Large intestine (tissue), 3 donors: Measurements from ENCODE around the gene MS4A10. TPM values are rescaled to one million over a fixed set of nuclear protein-coding genes. Genes with fewer than 3 reads are reported as not detected.

Experiments
- DNase-seq, 2 donors: peaks; one replicate each; pipeline versions ENCODE4 v3.0.0 to v3.0.0-alpha.2; 2013
- H3K27ac ChIP-seq: one replicate; pipeline ENCODE4 v1.5.1; 2013; ENCODE audit warnings: low read length
- H3K27me3 ChIP-seq: 2 replicates; pipeline ENCODE4 v1.6.1; 2013; ENCODE audit warnings: low read length; ENCODE audit not compliant: control insufficient read depth, insufficient read depth
- H3K36me3 ChIP-seq: 2 replicates; pipeline ENCODE4 v1.6.1; 2013; ENCODE audit warnings: low read length; ENCODE audit not compliant: control insufficient read depth, insufficient read depth
- H3K4me1 ChIP-seq: one replicate; pipeline ENCODE4 v1.6.1; 2013; ENCODE audit warnings: low read length; ENCODE audit not compliant: control insufficient read depth, insufficient read depth
- H3K4me3 ChIP-seq: one replicate; pipeline ENCODE4 v1.5.1; 2013; ENCODE audit warnings: low read length
- H3K9me3 ChIP-seq: one replicate; pipeline ENCODE4 v1.6.1; 2013; ENCODE audit warnings: mild to moderate bottlenecking, low read depth, low read length, moderate library complexity; ENCODE audit not compliant: control insufficient read depth
- WGBS: methylation state at CpG from one replicate; pipeline ENCODE4 v1.1.5; 2013; ENCODE audit warnings: low lambda C conversion rate; ENCODE audit not compliant: insufficient coverage; 5-methylcytosine and 5-hydroxymethylcytosine counted together
- polyA plus RNA-seq: library from polyadenylated mRNA; unstranded; fragments of 120-200 nt; gene quantifications from one replicate; pipeline ENCODE4 v1.2.1, GENCODE V29; 2013

Gene MS4A10
- polyA plus RNA-seq, 1 donor, result 0.48 TPM

DNA sequence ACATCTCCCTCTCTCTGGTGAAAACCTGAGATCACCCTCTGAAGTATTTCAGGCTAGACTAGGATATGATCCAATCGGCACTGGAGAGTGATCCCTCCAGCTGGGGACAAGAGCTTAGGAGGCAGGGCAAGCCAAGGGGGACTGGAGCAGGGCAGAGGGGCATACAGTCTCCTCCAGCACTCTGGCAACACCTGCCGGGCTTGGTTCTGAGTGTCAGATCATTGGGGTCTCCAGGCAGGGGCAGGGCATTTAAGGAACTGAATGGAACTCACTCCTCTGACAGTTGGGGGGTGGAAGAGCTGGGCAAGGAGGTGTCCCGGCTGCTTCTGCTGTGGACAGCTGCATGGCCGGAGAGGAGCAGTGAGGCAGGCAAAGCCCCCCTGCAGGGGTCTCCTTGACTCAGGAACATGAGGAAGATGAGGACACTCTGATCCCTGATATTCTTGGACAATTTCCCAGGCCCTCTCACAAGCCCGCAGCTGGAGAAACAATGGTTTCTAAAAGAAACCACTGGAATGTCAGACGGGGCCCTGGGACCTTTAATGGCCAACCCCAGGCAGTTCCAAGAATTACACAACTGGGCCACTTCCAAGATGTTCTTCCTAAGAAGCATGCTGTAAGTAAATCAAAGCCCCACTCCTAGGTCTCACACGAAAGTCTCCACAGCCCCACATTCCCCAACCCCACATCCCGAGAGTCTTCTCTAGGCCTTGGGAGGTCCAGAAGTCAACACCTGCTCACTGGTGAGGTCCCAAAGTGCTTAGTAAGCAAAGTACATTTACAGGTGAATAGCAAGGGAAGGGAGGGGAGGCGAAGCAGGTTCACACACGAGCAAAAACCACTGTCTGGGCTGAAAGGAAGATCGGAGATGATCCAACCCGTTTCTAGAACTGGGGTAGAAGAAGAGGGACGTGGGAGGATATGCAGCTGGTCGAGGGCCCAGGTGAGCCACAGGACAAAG, 55.6 kb downstream of the MS4A10 start:
- no peaks in the 10 kb centered on the region for H3K9me3 ChIP-seq
- H3K27me3 ChIP-seq, result no peaks in the 10 kb centered on the region
- no peaks in the 10 kb centered on the region for H3K36me3 ChIP-seq
- peak overlapping the region; percentile 77 for H3K27ac ChIP-seq
- peaks cover 22% of the 10 kb centered on the region for H3K4me1 ChIP-seq
- peak in 1 of 2 donors; percentile 44 for DNase-seq
- no peak overlapping the region for H3K4me3 ChIP-seq
- no CpG with 5 or more reads among the region's 14 CpGs for WGBS

DNA sequence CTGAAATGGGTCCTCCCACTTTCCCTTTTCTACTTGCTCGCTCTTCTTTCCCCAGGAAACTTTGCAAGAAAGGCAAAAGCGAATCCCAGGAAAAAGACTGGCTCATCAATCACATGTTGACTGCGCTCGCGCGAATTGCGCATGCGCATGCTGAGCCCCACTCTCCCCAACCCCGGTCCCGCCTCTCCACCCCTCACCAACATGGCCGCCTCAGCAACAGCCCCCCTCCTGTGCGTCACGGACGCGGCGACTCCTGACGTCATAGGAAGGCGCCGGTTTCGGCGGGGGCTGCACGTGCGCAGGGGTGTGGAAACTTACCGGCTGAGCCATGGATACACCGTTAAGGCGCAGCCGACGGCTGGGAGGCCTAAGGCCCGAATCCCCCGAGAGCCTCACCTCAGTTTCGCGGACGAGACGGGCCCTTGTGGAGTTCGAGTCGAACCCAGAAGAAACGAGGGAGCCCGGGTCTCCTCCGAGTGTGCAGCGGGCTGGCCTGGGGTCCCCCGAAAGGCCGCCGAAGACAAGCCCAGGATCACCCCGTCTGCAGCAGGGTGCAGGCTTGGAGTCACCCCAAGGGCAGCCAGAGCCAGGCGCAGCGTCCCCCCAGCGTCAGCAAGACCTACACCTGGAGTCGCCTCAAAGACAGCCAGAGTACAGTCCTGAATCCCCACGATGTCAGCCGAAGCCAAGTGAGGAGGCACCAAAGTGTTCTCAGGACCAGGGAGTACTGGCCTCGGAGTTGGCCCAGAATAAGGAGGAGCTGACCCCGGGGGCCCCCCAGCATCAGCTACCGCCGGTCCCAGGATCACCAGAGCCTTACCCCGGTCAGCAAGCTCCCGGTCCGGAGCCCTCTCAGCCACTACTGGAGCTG, 56.9 kb downstream of the MS4A10 start, which contains the start of gene CCDC86:
TSS of gene CCDC86 (plus strand) at position 317 of the 871 bp plus-strand sequence. CDS start at position 329, 12 bp downstream.
- peak; percentile 98 for DNase-seq
- WGBS, result 0% methylated on average over 1 of the region's 57 CpGs
- no peaks in the 10 kb centered on the region for H3K36me3 ChIP-seq
- H3K9me3 ChIP-seq, result no peaks in the 10 kb centered on the region
- peak within 1 kb of the TSS; percentile 77 for H3K27ac ChIP-seq
- H3K27me3 ChIP-seq, result no peaks in the 10 kb centered on the region
- H3K4me3 ChIP-seq, result peak within 1 kb of the TSS; percentile 90
- peaks cover 22% of the 10 kb centered on the region for H3K4me1 ChIP-seq

DNA sequence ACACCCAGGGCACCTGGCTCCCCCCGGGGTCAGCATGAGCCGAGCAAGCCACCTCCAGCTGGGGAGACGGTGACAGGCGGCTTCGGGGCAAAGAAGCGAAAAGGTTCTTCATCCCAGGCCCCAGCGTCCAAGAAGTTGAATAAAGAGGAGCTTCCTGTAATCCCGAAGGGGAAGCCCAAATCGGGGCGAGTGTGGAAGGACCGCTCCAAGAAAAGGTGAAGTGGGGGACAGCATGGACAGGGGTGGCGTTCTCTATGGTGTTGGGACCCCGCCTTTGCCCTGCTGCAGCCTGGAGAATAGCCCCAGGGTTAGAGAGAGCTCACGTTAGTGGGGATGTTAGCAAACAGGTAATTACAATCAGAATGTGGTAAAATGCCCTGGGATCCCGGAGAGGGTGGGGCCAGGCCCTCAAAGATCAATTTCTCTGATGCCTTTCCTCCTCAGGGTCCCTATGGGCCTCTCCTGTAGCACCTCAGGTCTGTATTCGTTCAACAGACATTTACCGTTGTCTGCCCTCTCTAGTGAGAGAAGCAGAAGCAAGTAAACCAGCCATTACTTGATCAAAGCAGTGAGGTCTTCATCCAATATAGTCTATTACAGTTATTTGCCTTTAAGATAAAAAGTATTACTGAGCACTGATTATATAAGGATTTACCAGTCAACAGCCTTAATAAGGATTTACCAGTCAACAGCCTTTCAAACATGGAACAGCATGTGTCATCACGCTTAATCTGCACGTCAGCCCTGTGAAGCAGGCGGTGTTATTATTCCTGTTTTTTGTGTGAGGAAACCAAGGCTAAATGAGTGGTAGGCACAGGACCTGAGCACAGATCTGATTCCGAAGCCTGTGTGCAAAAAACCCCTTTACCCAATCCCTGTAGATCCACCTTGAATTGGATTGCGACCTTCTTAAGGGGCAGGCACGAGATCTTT, 57.8 kb downstream of the MS4A10 start:
- H3K9me3 ChIP-seq, result no peaks in the 10 kb centered on the region
- H3K27me3 ChIP-seq, result no peaks in the 10 kb centered on the region
- H3K36me3 ChIP-seq, result peaks cover 5% of the 10 kb centered on the region
- peak overlapping the region; percentile 68 for H3K27ac ChIP-seq
- no CpG with 5 or more reads among the region's 23 CpGs for WGBS
- peak in 1 of 2 donors; percentile 28 for DNase-seq
- H3K4me3 ChIP-seq, result peak overlapping the region; percentile 90
- H3K4me1 ChIP-seq, result peaks cover 27% of the 10 kb centered on the region

- Histone ChIP-seq H3K27ac (no peak overlapping the region), H3K27me3 (no peaks in the 10 kb centered on the region), H3K4me3 (no peak overlapping the region), H3K9me3 (no peaks in the 10 kb centered on the region), H3K36me3 (peaks cover 17% of the 10 kb centered on the region), H3K4me1 (peaks cover 27% of the 10 kb centered on the region)
- peak in 1 of 2 donors; percentile 25 for DNase-seq
- WGBS, result no CpG with 5 or more reads among the region's 10 CpGs
Observed at GRCh38 chr11:60844045-60844869, 59.1 kb downstream of the MS4A10 start.

GRCh38 chr11:60844870-60845221, 59.7 kb downstream of the MS4A10 start:
- no peak overlapping the region for H3K27ac ChIP-seq

DNA sequence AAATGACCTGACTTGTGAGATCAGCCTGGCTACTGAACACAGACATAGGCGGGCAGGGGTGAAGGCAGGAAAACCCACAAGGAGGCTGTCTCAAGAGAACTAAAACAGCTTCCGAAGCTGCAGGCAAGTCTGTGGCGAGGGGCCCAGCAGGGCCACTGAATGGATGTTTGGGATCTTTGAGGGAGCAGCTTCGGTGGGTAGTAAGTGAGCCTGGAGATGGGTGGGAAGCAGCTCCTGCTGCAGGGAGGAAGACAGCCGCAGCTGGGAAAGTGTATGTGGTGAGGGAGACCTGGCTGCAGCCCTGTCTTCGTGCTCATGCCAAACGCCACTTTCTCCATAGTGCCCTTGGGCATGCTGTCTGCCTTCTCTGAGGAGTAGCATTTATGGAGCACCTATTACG, 60.2 kb downstream of the MS4A10 start:
- no peak overlapping the region for H3K27ac ChIP-seq
- WGBS, result no CpG with 5 or more reads among the region's 8 CpGs
- no peaks in the 10 kb centered on the region for H3K27me3 ChIP-seq
- H3K4me3 ChIP-seq, result no peak overlapping the region
- H3K4me1 ChIP-seq, result peaks cover 27% of the 10 kb centered on the region
- peaks cover 28% of the 10 kb centered on the region for H3K36me3 ChIP-seq
- H3K9me3 ChIP-seq, result no peaks in the 10 kb centered on the region
- DNase-seq, result no peak

More at GRCh38 chr11:60844870-60845221, 59.7 kb downstream of the MS4A10 start:
- H3K4me3 ChIP-seq, result no peak overlapping the region
- peaks cover 23% of the 10 kb centered on the region for H3K36me3 ChIP-seq
- peaks cover 27% of the 10 kb centered on the region for H3K4me1 ChIP-seq
- WGBS, result no CpG with 5 or more reads among the region's 4 CpGs
- no peaks in the 10 kb centered on the region for H3K27me3 ChIP-seq
- no peaks in the 10 kb centered on the region for H3K9me3 ChIP-seq
- peak in 1 of 2 donors; percentile 23 for DNase-seq

- Histone ChIP-seq H3K27me3 (no peaks in the 10 kb centered on the region), H3K36me3 (peaks cover 38% of the 10 kb centered on the region), H3K9me3 (no peaks in the 10 kb centered on the region), H3K4me1 (peaks cover 32% of the 10 kb centered on the region), H3K27ac (no peak overlapping the region), H3K4me3 (no peak overlapping the region)
- DNase-seq, result no peak
- no CpG with 5 or more reads among the region's 13 CpGs for WGBS
Observed at GRCh38 chr11:60847281-60847680, 62.1 kb downstream of the MS4A10 start.

GRCh38 chr11:60847896-60848295, 62.8 kb downstream of the MS4A10 start:
- peak in 1 of 2 donors; percentile 57 for DNase-seq
- H3K4me1 ChIP-seq, result peaks cover 32% of the 10 kb centered on the region
- H3K36me3 ChIP-seq, result peaks cover 38% of the 10 kb centered on the region
- H3K9me3 ChIP-seq, result peaks cover under 1% of the 10 kb centered on the region
- no CpG with 5 or more reads among the region's 12 CpGs for WGBS
- H3K4me3 ChIP-seq, result no peak overlapping the region
- H3K27me3 ChIP-seq, result no peaks in the 10 kb centered on the region
- no peak overlapping the region for H3K27ac ChIP-seq

GRCh38 chr11:60848714-60849151, 63.6 kb downstream of the MS4A10 start:
- WGBS, result no CpG with 5 or more reads among the region's 10 CpGs
- Histone ChIP-seq H3K36me3 (peaks cover 38% of the 10 kb centered on the region), H3K9me3 (peaks cover 9% of the 10 kb centered on the region), H3K27ac (no peak overlapping the region), H3K4me3 (no peak overlapping the region), H3K4me1 (peaks cover 27% of the 10 kb centered on the region), H3K27me3 (peaks cover 3% of the 10 kb centered on the region)
- no peak for DNase-seq
